ENCODE measurements around the gene WDTC1.
"Not testable (repeated sequence)": the region's sequence is repeated elsewhere in the genome, so short reads cannot be mapped to it uniquely, and the experiment has no call there.

WDTC1 gene, protein sequence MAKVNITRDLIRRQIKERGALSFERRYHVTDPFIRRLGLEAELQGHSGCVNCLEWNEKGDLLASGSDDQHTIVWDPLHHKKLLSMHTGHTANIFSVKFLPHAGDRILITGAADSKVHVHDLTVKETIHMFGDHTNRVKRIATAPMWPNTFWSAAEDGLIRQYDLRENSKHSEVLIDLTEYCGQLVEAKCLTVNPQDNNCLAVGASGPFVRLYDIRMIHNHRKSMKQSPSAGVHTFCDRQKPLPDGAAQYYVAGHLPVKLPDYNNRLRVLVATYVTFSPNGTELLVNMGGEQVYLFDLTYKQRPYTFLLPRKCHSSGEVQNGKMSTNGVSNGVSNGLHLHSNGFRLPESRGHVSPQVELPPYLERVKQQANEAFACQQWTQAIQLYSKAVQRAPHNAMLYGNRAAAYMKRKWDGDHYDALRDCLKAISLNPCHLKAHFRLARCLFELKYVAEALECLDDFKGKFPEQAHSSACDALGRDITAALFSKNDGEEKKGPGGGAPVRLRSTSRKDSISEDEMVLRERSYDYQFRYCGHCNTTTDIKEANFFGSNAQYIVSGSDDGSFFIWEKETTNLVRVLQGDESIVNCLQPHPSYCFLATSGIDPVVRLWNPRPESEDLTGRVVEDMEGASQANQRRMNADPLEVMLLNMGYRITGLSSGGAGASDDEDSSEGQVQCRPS
- total RNA-seq = 93.8 to 104 reads per million in 2 donors

DNA sequence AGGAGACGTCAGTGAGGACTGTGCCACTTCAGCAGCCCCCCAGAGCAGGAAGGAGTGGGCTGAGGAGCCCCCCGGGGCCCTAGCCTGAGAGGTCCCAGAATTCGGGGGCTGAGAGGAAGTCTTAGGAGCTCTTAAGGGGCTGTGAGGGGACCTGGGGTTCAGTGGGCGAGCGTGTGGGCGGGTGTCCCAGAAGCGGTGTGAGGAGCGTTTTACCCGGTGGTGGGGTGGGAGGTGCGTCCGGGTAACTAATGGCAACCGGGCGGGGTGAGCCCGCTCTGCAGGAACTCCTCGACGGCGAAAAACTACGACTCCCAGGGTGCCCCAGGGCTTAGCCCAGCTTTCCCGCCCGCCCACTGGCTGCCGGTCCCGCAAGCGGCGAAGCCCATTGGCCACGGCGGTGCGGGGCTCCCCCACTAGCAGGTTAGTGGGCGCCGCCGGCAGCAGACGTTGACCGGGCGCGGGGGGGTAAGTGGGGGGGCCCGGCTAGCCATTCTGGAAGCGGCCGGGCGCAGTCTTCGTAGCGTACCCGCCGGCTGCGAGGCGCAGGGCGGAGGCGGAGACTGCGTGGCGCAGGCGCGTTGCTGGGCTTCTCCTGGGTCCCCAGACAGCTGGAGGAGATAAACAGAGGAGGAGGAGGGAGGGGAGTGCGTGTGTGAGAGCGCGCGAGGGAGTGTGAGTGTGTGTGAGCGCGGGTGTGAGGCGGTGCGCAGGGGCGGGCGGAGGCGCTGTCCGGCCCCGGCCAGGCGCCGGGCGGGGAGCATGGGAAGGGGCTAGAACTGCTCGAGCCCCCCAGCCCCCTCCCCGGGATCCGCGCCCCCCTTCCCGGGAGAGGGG is at the start of gene WDTC1:
Gene WDTC1, plus strand, starts transcription at position 584 of the 834 bp plus-strand sequence. CDS start 26,423 bp downstream, outside the sequence.
- peak; percentile 99 for DNase-seq

DNA sequence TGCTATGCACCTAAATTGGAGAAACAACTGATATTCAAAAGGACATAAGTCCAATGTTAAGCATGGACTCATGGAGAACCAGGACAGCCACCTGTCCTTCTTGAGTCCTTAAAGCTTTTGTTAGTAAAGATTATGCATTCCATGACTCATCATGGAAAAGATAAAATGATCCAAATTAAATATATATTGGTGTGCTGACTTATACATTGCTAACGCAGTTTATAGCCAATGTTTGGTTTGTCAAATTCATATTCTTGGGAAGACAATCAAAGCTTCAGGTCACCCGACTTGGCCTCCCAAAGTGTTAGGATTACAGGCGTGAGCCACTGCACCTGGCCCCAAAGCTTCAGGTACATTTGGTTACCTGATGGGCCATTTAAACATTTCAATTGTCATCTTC is 49.8 kb upstream of the WDTC1 start:
- DNase-seq = not testable (repeated sequence)

DNA sequence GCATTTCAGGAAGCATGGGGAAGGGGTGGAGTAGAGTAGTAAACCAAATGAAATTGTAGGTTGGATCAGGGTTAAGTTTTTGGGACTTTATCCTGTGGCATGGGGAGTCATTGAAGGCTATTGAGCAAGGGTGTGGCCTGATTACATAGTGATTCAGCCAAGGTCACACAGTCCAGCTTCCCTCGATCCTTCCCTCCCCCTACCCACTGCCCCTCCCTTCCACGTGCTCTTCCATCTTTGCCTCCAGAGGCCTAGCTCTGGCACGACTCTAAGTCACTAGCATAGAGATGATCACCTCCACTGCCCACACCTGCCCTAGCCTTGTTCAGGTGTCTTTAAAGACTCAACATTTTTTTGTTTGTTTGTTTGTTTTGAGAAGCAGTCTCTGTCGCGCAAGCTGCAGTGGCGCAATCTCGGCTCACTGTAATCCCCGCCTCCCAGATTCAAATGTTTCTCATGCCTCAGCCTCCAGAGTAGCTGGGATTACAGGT is 42.3 kb upstream of the WDTC1 start:
- no peak for DNase-seq

DNA sequence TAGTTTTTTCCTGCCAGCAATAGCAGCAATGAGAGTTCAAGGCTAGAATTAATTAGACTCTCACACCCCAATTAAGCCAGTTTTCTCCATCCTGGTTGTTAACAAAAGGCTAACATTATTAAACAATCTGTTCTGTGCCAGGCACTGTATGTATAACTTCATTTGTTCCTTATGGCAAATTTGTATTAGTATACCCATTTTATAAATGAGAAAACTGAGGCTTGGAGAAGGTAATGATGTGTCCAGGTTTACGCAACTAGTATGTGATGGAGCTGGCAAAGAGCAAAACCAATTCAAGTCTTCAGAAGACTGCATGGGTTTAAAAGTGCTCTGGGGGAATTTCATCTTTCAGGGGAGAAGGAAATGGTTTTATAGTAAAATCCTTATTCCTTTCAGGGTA is 41.2 kb upstream of the WDTC1 start:
- no peak for DNase-seq

DNA sequence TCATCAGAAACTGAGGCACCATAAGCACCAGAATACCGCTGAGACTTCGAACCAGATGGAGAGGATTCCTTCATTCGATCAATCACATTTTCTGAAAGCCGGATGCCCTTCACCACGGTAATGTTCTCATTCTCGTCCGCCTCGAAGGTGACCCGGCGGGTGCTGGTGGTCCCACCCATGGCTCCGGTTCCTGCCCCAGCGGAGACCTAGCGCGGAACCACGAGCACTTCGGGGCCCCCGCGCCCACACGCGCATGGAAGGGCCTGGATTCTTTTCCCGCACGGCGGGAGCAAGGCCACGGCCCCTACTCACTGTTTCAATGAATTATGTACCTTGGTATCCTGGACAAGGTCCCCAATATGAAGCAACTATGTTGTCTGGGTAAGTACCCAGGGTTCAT is 33.1 kb upstream of the WDTC1 start:
- DNase-seq = no peak

DNA sequence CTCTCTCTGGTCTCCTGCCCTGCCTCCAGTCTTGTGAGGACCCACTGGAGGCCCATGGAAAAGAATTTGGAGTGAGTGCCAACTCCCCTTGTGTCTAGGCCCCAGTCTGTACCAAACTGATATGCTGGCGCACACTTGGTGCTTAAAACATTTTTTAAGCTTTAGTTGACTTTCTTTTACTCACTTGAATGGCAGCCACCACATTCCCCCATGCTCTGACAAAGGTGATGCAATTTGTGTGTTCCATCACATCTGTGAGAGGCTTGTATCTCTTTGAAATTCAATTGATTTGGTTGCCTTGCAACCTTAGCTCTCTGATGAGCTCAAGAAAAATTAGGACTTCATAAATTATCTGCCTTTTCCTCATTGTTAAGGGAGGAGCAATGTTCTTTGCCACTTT is 30.5 kb upstream of the WDTC1 start:
- DNase-seq = no peak

DNA sequence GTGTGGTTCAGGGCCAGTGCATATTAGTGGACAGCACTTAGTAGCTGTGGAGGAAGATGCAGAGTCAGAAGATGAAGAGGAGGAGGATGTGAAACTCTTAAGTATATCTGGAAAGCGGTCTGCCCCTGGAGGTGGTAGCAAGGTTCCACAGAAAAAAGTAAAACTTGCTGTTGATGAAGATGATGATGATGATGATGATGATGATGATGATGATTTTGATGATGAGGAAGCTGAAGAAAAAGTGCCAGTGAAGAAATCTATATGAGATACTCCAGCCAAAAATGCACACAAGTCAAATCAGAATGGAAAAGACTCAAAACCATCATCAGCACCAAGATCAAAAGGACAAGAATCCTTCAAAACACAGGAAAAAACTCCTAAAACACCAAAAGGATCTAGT is 27.2 kb upstream of the WDTC1 start:
- DNase-seq = not testable (repeated sequence)

DNA sequence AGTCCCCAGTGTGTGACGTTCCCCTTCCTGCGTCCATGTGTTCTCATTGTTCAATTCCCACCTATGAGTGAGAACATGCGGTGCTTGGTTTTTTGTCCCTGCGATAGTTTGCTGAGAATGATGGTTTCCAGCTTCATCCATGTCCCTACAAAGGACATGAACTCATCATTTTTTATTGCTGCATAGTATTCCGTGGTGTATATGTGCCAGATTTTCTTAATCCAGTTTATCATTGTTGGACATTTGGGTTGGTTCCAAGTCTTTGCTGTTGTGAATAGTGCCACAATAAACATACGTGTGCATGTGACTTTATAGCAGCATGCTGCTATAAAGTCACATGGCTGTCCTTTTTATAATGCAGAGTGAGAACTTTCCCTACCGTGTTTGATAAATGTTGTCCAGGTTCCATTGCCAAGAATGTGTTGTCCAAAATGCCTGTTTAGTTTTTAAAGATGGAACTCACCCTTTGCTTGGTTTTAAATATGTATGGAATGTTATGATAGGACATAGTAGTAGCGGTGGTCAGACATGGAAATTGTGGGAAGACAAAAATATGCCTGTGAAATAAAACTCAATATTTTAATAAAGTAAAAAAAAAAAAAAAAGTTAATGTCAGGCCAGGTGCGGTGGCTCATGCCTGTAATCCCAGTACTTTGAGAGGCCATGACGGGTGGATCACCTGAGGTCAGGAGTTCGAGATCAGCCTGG is 26.1 kb upstream of the WDTC1 start:
- not testable (repeated sequence) for DNase-seq

DNA sequence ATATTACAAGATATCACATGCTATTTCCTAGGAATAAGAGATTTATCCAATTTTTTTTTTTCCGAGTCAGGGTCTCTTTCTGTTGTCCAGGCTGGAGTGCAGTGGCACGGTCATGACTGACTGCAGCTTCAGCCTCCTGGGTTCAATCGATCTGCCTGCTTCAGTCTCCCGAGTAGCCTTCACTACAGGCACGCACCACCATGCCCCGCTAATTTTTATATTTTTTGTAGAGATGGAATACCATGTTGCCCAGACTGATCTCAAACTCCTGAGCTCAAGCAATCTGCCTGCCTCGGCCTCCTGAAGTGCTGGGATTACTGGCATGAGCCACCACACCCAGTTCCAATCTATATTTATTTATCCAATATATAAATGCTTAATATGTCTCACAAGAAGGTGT is 18.0 kb upstream of the WDTC1 start:
- no peak for DNase-seq

DNA sequence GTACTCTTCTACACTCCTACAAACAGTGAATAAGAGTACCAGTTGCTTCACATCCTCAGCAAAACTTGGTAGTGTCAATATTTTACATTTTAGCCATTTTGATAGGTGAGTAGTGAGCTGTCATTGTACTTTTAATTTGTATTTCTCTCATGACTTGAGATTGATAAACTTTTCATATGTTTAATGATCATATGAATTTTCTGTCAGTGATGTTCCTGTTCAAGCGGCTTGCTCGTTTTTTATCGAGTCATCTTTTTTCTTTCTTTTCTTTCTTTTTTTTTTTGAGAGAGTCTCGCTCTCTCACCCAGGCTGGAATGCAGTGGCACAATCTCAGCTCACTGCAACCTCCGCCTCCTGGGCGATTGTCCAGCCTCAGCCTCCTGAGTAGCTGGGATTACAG is 17.0 kb upstream of the WDTC1 start:
- no peak for DNase-seq

DNA sequence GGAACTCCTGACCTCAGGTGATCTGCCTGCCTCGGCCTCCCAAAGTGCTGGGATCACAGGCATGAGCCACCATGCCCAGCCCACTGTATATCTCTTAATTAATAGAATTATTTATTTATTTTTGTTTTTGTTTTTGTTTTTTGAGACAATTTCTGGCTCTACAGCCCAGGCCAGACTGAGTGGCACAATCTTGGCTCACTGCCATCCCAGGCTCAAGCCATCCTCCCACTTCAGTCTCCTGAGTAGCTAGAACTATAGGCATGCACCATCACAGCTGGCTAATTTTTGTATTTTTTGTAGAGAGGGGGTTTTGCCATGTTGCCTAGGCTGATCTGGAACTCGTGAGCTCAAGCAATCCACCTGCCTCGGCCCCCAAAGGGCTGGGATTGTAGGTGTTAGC is 15.7 kb upstream of the WDTC1 start:
- DNase-seq = no peak

DNA sequence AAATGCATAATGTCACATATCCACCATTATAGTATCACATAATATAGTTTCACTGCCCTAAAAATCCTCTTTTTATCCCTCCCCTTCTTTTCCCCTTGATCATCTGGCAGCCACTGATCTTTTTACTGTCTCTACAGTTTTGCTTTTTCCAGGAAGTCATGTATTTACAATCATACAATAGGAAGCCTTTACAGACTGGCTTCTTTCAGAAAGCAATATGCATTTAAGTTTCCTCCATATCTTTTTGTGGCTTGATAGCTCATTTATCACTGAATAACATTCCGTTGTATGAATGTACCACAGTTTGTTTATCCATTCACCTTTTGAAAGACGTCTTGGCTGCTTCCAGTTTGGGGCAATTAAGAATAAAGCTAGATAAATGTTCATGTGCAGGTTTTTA is 14.3 kb upstream of the WDTC1 start:
- no peak for DNase-seq

DNA sequence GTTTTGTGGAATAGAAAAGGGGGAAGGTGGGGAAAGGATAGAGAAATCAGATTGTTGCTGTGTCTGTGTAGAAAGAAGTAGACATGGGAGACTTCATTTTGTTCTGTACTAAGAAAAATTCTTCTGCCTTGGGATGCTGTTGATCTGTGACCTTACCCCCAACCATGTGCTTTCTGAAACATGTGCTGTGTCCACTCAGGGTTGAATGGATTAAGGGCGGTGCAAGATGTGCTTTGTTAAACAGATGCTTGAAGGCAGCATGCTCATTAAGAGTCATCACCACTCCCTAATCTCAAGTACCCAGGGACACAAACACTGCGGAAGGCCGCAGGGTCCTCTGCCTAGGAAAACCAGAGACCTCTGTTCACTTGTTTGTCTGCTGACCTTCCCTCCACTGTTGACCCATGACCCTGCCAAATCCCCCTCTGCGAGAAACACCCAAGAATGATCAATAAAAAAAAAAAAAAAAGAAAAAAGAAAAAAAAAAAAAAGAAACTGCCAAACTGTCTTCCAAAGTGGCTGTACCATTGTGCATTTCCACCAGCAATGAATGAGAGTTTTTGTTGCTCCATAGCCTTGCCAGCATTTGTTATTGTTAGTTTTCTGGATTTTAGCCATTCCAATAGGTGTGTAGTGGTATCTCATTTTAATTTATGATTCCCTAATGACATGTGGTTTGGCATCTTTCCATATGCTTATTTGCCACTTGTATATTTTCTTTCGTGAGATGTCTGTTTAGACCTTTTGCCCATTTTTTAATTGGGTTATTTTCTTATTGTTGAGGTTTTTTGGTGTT is 13.5 kb upstream of the WDTC1 start:
- DNase-seq = not testable (repeated sequence)

DNA sequence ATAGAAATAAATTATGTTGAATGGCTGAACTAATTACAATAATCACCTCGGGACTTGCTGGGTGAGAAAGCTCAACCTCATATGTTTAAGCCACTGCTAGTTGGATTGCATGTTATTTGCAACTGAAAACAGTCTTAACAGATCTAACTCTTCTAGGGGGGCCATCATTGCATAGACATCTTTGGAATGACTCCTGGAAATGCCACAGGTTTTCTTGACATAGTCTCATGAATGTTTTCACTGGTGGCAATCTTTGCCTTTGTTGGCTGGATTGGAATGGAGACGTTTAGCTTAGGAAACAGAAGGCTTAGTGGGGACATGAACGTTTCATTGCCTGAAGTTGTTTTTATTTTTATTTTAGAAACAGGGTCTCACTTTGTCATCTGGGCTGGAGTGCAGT is 8.8 kb upstream of the WDTC1 start:
- no peak for DNase-seq

DNA sequence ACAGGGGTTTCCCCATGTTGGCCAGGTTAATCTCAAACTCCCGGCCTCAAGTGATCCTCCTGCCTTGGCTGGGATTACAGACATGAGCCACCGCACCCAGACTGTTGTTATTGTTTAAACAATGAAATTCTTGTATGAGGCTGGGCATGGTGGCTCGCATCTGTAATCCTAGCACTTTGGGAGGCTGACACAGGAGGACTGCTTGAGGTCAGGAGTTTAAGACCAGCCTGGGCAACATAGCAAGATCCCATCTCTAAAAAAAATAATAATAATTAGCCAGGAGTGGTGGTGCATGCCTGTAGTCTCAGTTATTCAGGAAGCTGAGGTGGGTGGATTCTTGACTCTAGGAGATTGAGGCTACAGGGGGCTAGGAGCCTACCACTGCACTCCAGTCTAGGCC is 6.7 kb upstream of the WDTC1 start:
- DNase-seq = no peak

DNA sequence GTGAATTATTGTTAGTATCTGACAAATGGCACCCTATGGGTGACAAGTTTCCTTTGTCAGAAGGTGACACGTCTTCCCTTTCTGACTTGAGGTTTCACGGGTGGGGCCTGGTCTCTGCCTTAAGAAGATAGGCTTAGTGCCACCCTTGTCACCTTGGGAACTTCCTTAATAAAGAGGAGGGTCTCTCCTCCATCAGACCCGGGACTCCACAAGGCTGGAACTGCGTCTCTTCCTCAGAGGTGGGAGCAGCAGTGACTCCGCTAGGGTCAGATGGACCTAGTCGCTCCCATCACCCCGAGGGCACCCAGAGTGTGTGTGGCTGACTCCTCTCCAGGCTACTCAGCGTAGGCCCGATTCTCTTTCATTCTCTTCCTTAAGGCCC is 774 bp upstream of the WDTC1 start:
- DNase-seq = no peak

DNA sequence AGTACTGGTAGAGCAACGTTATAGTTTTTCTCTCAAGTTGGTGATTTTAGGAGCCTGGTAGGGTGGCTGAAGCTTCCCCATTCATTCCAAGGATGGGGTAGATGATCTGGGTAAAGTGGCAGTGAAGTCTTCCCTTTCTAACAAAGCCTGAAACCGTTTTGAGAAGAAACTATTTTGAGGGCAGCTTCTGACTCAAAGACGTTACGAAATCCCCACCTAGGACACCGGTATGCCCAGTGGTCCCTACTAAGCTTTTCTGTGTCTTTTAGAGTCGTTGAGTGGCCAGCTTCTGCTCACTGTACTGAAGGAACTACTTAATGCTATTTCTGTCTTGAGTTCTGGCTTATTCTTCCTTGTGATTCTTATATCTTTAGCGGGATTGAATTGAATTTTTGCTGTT is 1.4 kb downstream of the WDTC1 start:
- DNase-seq = no peak

DNA sequence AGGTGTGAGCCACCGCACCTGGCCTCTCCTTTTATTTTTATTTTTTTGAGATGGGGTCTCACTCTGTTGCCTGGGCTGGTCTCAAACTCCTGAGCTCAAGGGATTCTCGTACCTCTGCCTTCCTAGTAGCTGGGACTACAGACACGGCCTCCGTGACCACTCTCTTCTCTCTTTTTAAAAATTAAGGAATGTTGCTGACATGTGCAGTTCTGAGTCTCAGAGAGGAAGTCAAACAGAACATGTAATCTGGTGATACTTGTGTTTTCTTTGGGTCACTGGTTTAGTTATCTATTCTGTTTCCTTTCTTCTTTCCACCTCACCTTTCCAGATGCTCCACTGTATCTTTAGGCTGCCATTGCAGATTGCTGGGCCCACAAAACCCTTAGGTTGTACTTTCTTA is 2.7 kb downstream of the WDTC1 start:
- DNase-seq = no peak

DNA sequence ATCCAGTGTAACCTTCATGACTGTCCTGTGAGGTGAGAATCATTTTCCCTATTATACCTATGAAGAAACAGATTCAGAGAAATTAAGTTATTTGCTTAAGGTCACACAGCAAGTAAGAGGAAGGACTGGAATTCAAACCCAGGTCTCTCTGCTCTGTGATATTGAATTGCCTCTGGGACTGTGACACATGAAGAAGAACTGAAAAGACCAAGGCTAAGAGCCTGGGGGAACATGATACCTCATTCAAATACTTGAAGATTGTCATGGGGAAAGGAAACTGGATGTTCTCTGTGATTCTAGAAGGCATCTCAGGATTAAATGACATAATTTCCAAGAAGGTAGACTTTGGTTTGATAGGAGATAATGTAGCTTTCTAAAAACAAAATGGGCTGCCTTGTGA is 3.6 kb downstream of the WDTC1 start:
- no peak for DNase-seq

DNA sequence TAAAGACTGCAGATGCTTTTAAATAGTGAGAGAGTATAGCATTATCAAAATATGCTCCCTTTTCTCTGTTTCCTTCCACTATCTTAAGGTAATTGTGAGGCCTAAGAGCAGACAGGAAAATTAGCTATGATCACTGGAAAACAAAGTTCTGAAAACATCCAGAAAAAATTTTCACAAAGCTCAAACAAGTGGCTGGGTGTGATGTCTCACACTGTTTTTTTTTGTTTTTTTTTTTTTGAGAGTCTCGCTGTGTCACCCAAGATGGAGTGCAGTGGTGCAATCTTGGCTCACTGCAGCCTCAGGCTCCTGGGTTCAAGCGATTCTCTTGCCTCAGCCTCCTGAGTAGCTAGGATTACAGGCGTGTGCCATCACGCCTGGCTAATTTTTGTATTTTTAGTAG is 7.2 kb downstream of the WDTC1 start:
- no peak for DNase-seq

DNA sequence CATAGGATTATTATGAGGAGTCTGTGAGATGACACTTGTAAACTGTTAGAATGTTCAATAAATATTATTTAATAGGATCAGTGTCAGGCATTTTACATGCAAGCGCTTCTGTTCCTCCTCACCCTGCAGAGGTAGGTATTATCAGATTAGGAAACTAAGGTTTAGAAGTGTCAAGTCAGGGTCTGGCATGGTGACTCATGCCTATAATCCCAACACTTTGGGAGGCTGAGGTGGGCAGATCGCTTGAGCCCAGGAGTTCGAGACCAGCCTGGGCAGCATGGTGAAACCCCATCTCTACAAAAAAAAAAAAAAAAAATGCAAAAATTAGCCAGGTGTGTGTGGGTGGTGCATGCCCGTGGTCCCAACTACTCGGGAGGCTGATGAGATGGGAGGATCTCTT is 9.2 kb downstream of the WDTC1 start:
- DNase-seq = not testable (repeated sequence)

DNA sequence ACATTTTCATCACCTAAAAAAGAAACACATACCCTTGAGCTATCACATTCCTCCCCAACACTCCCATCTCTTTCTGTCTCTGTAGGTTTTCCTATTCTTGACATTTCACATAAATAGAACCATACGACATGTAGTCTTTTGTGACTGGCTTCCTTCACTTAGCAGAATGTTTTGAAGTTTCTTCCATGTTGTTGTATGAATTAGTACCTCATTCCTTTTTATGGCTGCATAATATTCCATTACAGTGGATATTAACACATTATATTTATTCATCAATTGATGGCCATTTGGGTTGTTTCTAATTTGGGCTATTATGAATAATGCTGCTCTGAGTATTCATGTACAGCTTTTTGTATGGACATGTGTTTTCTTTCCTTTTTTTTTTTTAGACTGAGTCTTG is 11.8 kb downstream of the WDTC1 start:
- no peak for DNase-seq

Data from activated gamma-delta T cell (primary cell).